ENCODE data around the gene ARMC12.

GRCh38 chr6:35733633-35734032, 3.2 kb upstream of the ARMC12 start:
- TF ChIP-seq SUZ12 (IDR thresholded peaks at IDR 0.05; ENCODE audit: extremely low read depth, insufficient read depth, insufficient read length) (no peak), YY1 (IDR thresholded peaks at IDR 0.05; ENCODE audit: insufficient read depth, insufficient read length) (no peak), ZNF274 (IDR thresholded peaks at IDR 0.05; ENCODE audit: low read depth, low read length) (no peak)

Measured in NT2/D1 (cell line).